GM18511 (cell line): ENCODE data around the gene PAXX.

Source experiments
- ATAC-seq: cut with Tn5 transposase; IDR thresholded peaks from one replicate; pipeline ENCODE4 v1.9.1; 2021; ENCODE audit warnings: mild to moderate bottlenecking, moderate library complexity; ENCODE audit not compliant: unreplicated experiment

PAXX gene

DNA sequence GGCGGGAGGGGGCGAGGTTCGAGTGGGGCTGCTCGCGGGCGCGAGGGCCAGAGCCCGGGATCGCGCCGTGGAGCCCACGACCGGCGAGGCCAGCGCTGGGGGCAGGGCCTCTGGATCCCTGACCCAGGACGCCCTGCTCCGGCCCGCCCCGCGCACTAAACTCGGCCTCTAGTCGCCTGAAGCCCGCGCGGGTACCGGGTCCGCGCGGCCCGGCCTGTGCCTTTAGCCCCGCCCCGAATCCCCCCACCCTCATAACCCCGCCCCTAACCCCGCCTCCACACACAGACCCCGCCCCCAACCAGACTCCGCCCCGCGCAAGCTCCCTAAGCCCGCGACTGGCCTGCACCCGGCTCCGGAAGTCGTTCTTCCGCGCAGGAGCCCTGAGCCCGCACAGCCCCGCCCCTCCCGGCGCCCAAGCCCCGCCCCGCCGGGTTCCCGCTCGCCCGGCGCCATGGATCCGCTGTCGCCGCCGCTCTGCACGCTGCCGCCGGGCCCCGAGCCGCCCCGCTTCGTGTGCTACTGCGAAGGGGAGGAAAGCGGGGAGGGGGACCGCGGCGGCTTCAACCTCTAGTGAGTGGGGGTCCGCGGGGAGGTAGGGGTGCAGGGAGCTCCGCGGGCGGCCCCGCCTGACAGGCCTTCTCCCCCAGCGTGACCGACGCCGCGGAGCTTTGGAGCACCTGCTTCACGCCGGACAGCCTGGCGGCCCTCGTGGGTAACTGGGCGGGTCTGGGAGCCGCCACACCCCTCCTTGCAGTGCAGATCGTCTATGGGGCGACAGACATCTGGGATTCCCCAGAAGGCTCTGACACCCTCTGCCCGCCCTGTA lies at the start of gene PAXX:
TSS of gene PAXX (plus strand) at position 430 of the 826 bp plus-strand sequence. CDS start at position 452, 22 bp downstream.
- ATAC-seq: peak; percentile 83

GRCh38 chr9:136942881-136943230 lies 49.4 kb upstream of the PAXX start:
- no peak for ATAC-seq

DNA sequence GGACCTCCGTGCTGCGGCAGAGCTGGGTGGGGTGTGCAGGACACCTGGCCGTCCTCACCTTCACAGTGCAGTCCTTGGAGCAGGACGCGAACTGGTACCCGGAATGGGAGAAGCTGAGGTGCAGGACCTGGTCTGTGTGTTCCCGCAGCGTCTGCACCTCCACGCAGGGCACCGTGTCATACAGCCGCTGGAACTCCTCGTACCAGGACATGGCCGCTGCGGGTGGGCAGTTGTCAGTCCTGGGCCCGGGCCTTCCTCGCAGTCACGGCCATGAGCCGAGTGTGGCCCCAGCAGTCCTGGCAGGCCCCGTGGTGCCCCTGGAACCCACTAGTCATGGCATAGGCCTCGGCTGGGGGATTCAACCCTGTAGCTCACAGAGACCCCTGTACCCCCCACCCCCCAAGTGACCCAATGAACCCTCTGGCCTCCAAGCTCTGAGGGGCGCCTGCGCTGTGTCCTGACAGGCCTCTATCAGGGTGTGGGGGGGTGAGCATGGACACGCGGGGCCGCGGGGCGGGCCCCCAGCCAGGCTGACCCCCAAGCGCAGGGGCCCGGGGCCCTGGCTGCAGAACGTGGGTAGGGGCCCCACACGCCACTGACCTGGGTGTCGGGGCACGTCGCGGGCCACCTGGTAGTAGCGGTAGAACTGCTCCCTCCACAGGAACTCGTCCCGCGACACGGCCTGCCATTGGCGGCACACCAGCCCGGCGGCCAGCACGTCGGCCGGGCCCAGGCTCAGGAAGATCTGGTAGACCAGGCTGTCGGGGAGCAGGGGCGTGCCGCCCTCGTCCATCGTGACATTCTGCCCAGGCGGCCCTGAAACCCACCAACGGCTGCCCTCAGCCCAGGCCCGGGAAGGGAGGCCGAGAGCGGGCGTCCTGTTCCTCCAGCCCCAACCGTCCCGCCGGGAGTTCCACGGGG lies 48.7 kb upstream of the PAXX start:
- ATAC-seq: peak; percentile 26

DNA sequence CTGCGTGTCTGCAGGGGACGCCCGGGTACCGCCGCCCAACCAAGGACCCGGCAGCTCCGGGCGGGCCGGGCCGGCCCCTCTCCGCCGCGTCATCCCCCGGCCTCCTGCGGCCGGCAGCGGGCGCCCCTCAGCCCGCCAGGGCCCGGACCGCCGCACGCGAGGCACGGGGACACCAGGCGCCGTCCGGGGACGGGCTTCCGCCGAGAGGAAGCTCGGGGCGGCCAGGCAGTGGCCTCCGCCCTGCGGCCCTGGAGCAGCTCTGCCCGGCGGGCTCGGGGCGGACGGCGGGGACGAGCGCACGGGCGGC lies 48.1 kb upstream of the PAXX start:
- ATAC-seq: no peak

DNA sequence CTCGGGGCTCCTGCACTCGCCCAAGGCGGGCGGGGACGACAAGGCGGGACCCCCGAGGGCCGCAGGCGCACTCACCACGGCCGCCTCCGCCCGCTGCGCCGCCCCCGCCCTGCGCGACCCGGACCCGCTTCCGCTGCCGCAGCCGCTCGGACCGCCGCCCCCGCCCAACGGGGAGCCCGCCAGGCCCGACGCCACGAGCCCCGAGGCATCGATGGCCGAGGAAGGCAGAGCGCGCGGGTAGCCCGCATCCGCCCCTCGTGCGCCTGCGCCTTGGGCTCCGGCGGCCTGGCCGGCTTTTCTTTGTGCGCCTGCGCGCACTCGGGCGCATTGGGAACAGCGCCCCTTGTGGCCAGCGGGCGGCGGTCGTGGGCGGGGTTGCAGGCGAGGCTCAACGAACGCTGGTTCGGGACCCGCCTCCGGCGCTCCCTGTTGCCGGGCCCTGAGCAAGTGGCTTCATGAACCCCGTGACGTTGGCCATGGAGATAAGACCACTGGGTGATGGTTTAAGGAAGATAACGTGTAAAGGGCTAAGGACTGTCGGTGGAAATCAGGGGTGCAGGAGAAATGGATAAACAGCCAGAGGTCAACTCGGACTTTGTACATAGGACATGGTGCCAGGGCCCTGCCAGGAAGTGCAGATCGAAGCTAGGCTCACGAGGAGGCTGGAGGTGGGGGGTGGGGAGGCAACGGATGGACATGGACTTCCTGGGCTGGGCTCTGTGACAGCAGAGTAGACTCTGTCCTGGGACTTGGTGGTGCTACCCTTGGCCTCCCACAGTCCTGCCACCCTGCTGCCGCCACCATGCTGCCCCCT lies 47.5 kb upstream of the PAXX start, which contains the start of the genes C8G and FBXW5:
TSS of gene C8G (plus strand) at position 725 of the 814 bp plus-strand sequence. CDS start at position 803, 78 bp downstream.
TSS of gene FBXW5 (minus strand) at position 220 of the 814 bp plus-strand sequence. CDS start 655 bp downstream, outside the sequence.
- ATAC-seq: peak; percentile 84

- ATAC-seq: no peak
These were observed 46.6 kb upstream of the PAXX start for GRCh38 chr9:136945333-136946227.

GRCh38 chr9:136946228-136947027 lies 45.8 kb upstream of the PAXX start:
- no peak for ATAC-seq

GRCh38 chr9:136947028-136947891 lies 45.0 kb upstream of the PAXX start:
- ATAC-seq: no peak

- ATAC-seq: no peak
These were observed 44.2 kb upstream of the PAXX start for GRCh38 chr9:136947955-136948510.

- ATAC-seq: peak; percentile 10
These were observed 42.9 kb upstream of the PAXX start for GRCh38 chr9:136949239-136949816.

GRCh38 chr9:136949817-136950655 lies 42.2 kb upstream of the PAXX start:
- peak; percentile 87 for ATAC-seq

DNA sequence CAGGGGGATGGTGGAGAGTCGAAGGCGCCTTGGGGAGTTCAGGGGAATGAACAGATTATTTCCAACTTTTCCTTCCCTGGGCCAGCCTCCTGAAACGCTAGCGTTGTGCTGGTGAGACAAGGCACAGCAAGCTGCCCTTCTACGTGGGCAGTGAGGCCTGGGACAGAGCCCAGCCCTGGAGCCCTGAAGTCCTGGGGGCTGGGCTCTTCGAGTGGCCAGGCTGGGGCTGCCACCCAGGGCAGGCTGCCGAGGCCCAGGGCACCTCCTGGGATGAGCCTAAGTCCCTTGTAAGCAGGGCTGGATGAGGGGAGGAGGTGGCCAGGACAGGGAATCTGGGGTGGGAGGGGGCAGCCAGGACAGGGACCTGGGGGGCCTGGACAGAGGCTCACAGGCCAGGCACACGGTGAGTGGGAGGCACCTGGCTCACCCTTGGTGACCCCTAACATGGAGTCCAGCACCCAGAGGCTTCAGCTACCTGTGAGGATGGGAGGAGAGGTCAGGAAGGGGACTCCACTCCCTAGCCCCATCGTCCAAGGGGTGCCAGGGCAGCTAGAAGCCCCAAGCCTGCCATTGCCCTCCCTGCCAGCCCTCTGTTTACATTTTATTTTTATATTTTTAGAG lies 41.5 kb upstream of the PAXX start:
- ATAC-seq: no peak

GRCh38 chr9:136951541-136952320 lies 40.5 kb upstream of the PAXX start, which contains the start of gene LCN12:
Gene LCN12 (plus strand): TSS chr9:136952273. CDS start chr9:136952328, 55 bp downstream.
- ATAC-seq: no peak

- no peak for ATAC-seq
These were observed 39.8 kb upstream of the PAXX start for GRCh38 chr9:136952321-136952850.
